ENCODE data around the gene ZFHX3. TPM values are rescaled to one million over a fixed set of nuclear protein-coding genes. Genes with fewer than 3 reads are reported as not detected.

The ZFHX3 gene
- total RNA-seq, 1 experiment from 2014 or later: 1.5 TPM

DNA sequence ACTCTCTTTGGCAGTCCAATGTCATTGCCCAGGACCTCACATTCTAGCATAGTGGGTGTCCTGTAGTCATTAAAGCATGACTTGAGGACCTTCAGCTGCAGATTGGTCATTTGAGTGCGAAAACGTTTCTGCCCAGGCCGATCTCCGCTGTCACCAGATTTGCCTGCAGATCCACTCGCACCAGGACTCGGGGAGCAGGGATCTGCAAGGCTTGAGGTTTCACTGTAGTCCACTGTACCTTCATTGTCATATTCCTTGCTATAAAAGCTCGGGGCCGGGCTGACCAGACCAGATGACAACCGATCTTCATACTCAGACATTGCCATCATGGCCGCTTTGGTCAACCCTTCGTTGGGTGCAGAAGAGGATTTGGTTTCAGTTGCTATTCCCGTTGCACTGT is 254.2 kb downstream of the ZFHX3 start:
- Mint-ChIP-seq H3K4me3 (no peak overlapping the region), H3K36me3 (ENCODE audit: insufficient read depth in 1 of 3, low read depth in 3 of 3) (peaks cover 0 to 6% (median 3%) of the 10 kb centered on the region in 3 experiments; a peak in 1 of 7 replicates), H3K4me1 (peaks cover 0 to 2% of the 10 kb centered on the region in 2 experiments; a peak in 3 of 4 replicates), H3K27me3 (ENCODE audit: low read depth) (peaks cover 4% of the 10 kb centered on the region), H3K27ac (no peak overlapping the region), H3K9me3 (no peaks in the 10 kb centered on the region)
- H3K79me1 ChIP-seq (ENCODE audit: insufficient read depth, low read depth, low read length, poor library complexity, severe bottlenecking): no peaks in the 10 kb centered on the region
- no peak overlapping the region for H4K91ac ChIP-seq (ENCODE audit: insufficient read length, low read depth, low read length)
- H4K20me1 ChIP-seq (ENCODE audit: control insufficient read depth, insufficient read depth, insufficient read length): no peaks in the 10 kb centered on the region
- H2BK5ac ChIP-seq (ENCODE audit: insufficient read length, low read length): no peak overlapping the region
- H3K56ac ChIP-seq (ENCODE audit: insufficient read length, low read depth, low read length): no peak overlapping the region
- H3K14ac ChIP-seq (ENCODE audit: insufficient read depth, low read length): no peak overlapping the region
- H2AFZ ChIP-seq (ENCODE audit: low read length): no peak overlapping the region
- no peak overlapping the region for H3K27ac ChIP-seq (ENCODE audit: insufficient read length, low read depth, low read length)
- H3K9ac ChIP-seq (ENCODE audit: extremely low read depth, insufficient read length, low read length): no peak overlapping the region
- H3K23ac ChIP-seq (ENCODE audit: insufficient read length, low read depth, low read length): no peak overlapping the region
- H3K27me3 ChIP-seq (ENCODE audit: insufficient read depth, low read length): no peaks in the 10 kb centered on the region
- no peaks in the 10 kb centered on the region for H3K79me2 ChIP-seq (ENCODE audit: insufficient read depth, low read length)
- TF ChIP-seq, protein P1, sequence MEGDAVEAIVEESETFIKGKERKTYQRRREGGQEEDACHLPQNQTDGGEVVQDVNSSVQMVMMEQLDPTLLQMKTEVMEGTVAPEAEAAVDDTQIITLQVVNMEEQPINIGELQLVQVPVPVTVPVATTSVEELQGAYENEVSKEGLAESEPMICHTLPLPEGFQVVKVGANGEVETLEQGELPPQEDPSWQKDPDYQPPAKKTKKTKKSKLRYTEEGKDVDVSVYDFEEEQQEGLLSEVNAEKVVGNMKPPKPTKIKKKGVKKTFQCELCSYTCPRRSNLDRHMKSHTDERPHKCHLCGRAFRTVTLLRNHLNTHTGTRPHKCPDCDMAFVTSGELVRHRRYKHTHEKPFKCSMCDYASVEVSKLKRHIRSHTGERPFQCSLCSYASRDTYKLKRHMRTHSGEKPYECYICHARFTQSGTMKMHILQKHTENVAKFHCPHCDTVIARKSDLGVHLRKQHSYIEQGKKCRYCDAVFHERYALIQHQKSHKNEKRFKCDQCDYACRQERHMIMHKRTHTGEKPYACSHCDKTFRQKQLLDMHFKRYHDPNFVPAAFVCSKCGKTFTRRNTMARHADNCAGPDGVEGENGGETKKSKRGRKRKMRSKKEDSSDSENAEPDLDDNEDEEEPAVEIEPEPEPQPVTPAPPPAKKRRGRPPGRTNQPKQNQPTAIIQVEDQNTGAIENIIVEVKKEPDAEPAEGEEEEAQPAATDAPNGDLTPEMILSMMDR (conservative IDR thresholded peaks at IDR 0.05): no peak
- no peaks in the 10 kb centered on the region for H3K23me2 ChIP-seq (ENCODE audit: insufficient read length, low read depth, low read length, poor library complexity, severe bottlenecking)
- no peak overlapping the region for H2BK120ac ChIP-seq (ENCODE audit: low read depth, low read length, poor library complexity, severe bottlenecking)
- H2BK15ac ChIP-seq (ENCODE audit: low read depth, low read length): no peak overlapping the region
- no peak overlapping the region for H4K5ac ChIP-seq (ENCODE audit: insufficient read length, low read depth, low read length)
- no peak overlapping the region for H3K4me2 ChIP-seq (ENCODE audit: insufficient read depth, insufficient read length, low read length)
- H3T11ph ChIP-seq (ENCODE audit: low read length): no peak overlapping the region
- H3K4ac ChIP-seq (ENCODE audit: low read depth, low read length): no peak overlapping the region
- no peak overlapping the region for H2AK5ac ChIP-seq (ENCODE audit: insufficient read length, low read length)
- no peak overlapping the region for H2BK20ac ChIP-seq (ENCODE audit: low read depth, low read length, poor library complexity, severe bottlenecking)
- DNase-seq: no peak
- H3K9me3 ChIP-seq (ENCODE audit: control insufficient read depth, low read depth, low read length): no peaks in the 10 kb centered on the region
- no peak overlapping the region for H4K8ac ChIP-seq (replicated peaks; ENCODE audit: insufficient read length, low read depth, low read length)
- H2BK12ac ChIP-seq (ENCODE audit: insufficient read length, low read depth, low read length): no peak overlapping the region
- no CpG with 5 or more reads among the region's 12 CpGs for WGBS (ENCODE audit: extremely low coverage, insufficient read length, low lambda C conversion rate)
- H3K18ac ChIP-seq (ENCODE audit: insufficient read length, low read depth, low read length): no peak overlapping the region
- H3K4me1 ChIP-seq (ENCODE audit: insufficient read depth, low read length): no peaks in the 10 kb centered on the region

Measured in H9 (cell line).